ENCODE data around the gene PKIG. TPM values are rescaled to one million over a fixed set of nuclear protein-coding genes. Genes with fewer than 3 reads are reported as not detected.
A peak's percentile ranks its signal among the peaks of the same experiment; 100 is the strongest.

The PKIG gene
- total and polyA plus RNA-seq, 9 of the 15 experiments (the other 6 are each of a cell fraction or from before 2014, with no cell fraction given), result 0.13 to 7.0 (median 4.7) TPM

- H3K4me2 ChIP-seq (ENCODE audit: insufficient read depth, low read length), result peak within 1 kb of the TSS; percentile 76
- no peaks in the 10 kb centered on the region for H3K36me3 ChIP-seq (ENCODE audit: control insufficient read depth, insufficient read depth, low read length)
- 11% methylated on average over 41 of the region's 68 CpGs for WGBS (ENCODE audit: insufficient coverage, low coverage, missing lambda C conversion rate)
- H3K9ac ChIP-seq (ENCODE audit: insufficient read depth in 1 of 2, low read depth in 2 of 2, low read length in 2 of 2), result peak within 1 kb of the TSS; percentile 64 to 87
- peaks cover 4% of the 10 kb centered on the region; the same call in 1 of the 2 replicates for H3K9me3 ChIP-seq (replicated peaks; ENCODE audit: control insufficient read depth, insufficient read depth, low read depth, low read length)
- DNase-seq (ENCODE audit: extremely low read depth in 1 of 4, low spot score in 3 of 4) (peak; percentile 66 to 86 (median 81)), FAIRE-seq (no peak), ATAC-seq (peak; percentile 96)
- no peak within 1 kb of the TSS for H3K27ac ChIP-seq (ENCODE audit: extremely low read depth, low read depth, low read length)
- no TSS peak for BruUV-seq (replicated peaks)
- in situ Hi-C loops (cut with MboI) (no loop called here), intact Hi-C loops (cut with micrococcal nuclease) (no loop called here)
- peak within 1 kb of the TSS; percentile 63 for H3K4me3 ChIP-seq
- H2AFZ ChIP-seq (ENCODE audit: low read depth, low read length), result peak within 1 kb of the TSS; percentile 87
- H4K20me1 ChIP-seq (replicated peaks; ENCODE audit: control insufficient read depth, insufficient read depth, low read length), result no peaks in the 10 kb centered on the region
- peaks cover 8 to 17% of the 10 kb centered on the region in 2 experiments; a peak in 4 of 5 replicates for H3K4me1 ChIP-seq (replicated peaks in 1 of 2; ENCODE audit: control insufficient read depth in 2 of 2, insufficient read depth in 2 of 2, low read length in 2 of 2)
- peaks cover 6 to 15% of the 10 kb centered on the region in 2 experiments; a peak in 4 of 5 replicates for H3K27me3 ChIP-seq (ENCODE audit: control insufficient read depth in 2 of 2, insufficient read depth in 2 of 2, low read length in 2 of 2)
- no peaks in the 10 kb centered on the region for H3K9me1 ChIP-seq (ENCODE audit: control insufficient read depth, insufficient read depth, low read length)
- ChIA-PET CTCF (ENCODE audit: low intra/inter-chr PET ratio) (no interaction called here), POLR2A (interaction anchor here (1.4 kb wide), 1 partner anchor 14 kb away, joined by 3 read pairs; no protein-coding TSS in a partner anchor)
- H3K79me2 ChIP-seq (ENCODE audit: control insufficient read depth, insufficient read depth, low read length), result no peaks in the 10 kb centered on the region; the same call in 2 of the 3 replicates
- TF ChIP-seq L3MBTL2 (IDR thresholded peaks at IDR 0.05) (peak; percentile 64; the same call in 1 of the 2 replicates), CXXC5 (CRISPR knock-in tag; IDR thresholded peaks at IDR 0.05) (peak; percentile 65; the same call in 1 of the 2 replicates), PML (IDR thresholded peaks at IDR 0.05; ENCODE audit: low read length) (no peak), UBTF (IDR thresholded peaks at IDR 0.05; ENCODE audit: borderline replicate concordance in 1 of 2, low read depth in 2 of 2, low read length in 2 of 2) (0 out of 4 replicates have a peak, but pooled peaks of 1 of the 2 experiments have one; percentile 40), RB1 (IDR thresholded peaks at IDR 0.05; ENCODE audit: low read depth) (peak; percentile 57; the same call in 1 of the 2 replicates), POLR2H (tag; IDR thresholded peaks at IDR 0.05; ENCODE audit: low read depth) (no peak), ZFX (CRISPR knock-in tag; IDR thresholded peaks at IDR 0.05) (peak; percentile 62), NRF1 (conservative IDR thresholded peaks at IDR 0.05 in 1 of 2, IDR thresholded peaks at IDR 0.05 in 1 of 2) (0 out of 4 replicates have a peak, but pooled peaks of 1 of the 2 experiments have one; percentile 15), RBFOX2 (IDR thresholded peaks at IDR 0.05; ENCODE audit: low read depth, low read length) (peak; percentile 34; the same call in 1 of the 2 replicates), VEZF1 (CRISPR knock-in tag; IDR thresholded peaks at IDR 0.05) (peak; percentile 88), PHF20 (IDR thresholded peaks at IDR 0.05; ENCODE audit: partially characterized antibody) (peak; percentile 51), CCNT2 (IDR thresholded peaks at IDR 0.05; ENCODE audit: borderline replicate concordance, extremely low read depth, insufficient read length, low read depth, low read length) (peak; percentile 21), NFIC (IDR thresholded peaks at IDR 0.05) (no peak), GABPB1 (CRISPR knock-in tag; IDR thresholded peaks at IDR 0.05) (0 out of 2 replicates have a peak, but pooled peaks have one; percentile 19)
Measured at GRCh38 chr20:44651684-44652423, 69.5 kb downstream of the PKIG start, which contains the start of gene ADA. Gene ADA (minus strand): TSS chr20:44651699. CDS start chr20:44651607, 92 bp downstream.

Data from K562 (cell line).